Measurements from ENCODE around the gene ACER3.

The ACER3 gene

DNA sequence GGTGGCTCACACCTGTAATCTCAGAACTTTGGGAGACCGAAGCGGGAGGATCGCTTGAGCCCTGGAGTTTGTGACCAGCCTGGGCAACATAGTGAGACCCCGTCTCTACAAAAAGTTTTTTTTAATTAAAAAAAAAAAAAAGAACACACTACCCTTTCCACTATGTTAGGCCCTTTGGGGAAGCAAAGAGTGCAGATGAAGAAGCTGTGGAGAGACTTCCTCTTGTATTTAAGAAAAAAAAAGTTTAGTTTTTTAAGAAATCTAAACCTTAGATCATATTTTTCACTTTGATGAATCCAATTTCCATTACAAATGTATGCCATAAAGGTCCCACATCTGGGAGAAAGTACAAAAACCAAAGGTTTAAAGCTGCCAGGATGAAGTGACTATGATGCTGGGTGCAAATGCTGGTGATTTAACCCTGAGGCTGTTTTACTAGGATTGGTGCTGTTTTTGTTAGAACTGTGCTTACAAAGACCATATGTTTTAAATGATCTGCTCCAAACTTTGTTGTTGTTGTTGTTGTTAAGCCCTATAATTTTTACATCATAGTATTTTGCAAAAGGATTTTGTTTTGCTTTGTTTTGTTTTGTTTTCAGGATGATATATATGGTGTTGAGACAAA is 28.9 kb upstream of the ACER3 start:
- in situ Hi-C loops (cut with MboI; ENCODE audit: low sequenced_read_pairs, unreplicated experiment), result no loop called here
- TF ChIP-seq, protein P1, sequence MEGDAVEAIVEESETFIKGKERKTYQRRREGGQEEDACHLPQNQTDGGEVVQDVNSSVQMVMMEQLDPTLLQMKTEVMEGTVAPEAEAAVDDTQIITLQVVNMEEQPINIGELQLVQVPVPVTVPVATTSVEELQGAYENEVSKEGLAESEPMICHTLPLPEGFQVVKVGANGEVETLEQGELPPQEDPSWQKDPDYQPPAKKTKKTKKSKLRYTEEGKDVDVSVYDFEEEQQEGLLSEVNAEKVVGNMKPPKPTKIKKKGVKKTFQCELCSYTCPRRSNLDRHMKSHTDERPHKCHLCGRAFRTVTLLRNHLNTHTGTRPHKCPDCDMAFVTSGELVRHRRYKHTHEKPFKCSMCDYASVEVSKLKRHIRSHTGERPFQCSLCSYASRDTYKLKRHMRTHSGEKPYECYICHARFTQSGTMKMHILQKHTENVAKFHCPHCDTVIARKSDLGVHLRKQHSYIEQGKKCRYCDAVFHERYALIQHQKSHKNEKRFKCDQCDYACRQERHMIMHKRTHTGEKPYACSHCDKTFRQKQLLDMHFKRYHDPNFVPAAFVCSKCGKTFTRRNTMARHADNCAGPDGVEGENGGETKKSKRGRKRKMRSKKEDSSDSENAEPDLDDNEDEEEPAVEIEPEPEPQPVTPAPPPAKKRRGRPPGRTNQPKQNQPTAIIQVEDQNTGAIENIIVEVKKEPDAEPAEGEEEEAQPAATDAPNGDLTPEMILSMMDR (IDR thresholded peaks at IDR 0.05; ENCODE audit: borderline replicate concordance, control extremely low read depth, extremely low read depth, insufficient read depth, missing control alignments), result no peak
- no peak for DNase-seq (ENCODE audit: low spot score)

DNA sequence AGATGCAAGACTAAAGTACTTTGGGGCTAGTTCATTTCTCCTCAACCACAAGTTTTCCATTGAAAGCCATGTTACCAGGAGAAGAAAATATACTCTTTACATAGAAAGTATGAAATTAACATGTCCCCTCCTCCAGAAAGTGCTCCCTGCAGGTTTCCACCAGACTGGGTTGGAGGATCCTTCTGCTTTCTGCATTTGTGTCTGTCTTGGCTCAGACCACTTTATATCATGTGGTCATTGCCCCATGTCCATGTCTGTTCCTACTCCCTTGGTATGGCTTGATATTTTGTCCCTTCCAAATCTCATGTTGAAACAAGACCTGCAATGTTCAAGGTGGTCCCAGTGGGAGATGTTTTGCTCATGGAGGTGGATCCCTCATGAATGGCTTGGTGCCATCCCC is 28.4 kb upstream of the ACER3 start:
- TF ChIP-seq, protein P1 (IDR thresholded peaks at IDR 0.05; ENCODE audit: borderline replicate concordance, control extremely low read depth, extremely low read depth, insufficient read depth, missing control alignments), result no peak
- no peak for DNase-seq (ENCODE audit: low spot score)
- in situ Hi-C loops (cut with MboI; ENCODE audit: low sequenced_read_pairs, unreplicated experiment), result no loop called here

DNA sequence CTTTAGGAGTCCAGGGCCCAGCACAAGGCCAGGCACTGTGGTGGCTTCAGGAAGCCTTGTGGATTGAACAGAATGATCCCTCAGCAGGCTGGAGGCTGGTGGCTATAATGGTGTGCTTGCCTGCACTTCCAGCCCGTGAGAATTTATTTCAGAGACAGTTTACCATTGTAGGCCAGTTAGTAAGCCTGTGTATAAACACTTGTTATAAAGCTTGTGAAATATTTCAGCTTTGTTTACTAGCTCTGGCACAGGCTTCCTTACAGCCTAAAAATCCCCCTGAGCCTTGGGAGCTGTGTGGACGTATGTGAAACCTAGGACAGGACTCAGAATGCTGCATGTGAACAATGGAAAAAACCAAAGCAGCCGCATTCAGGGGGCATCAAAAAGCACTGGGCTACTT is 26.6 kb upstream of the ACER3 start:
- no peak for DNase-seq (ENCODE audit: low spot score)
- TF ChIP-seq, protein P1 (IDR thresholded peaks at IDR 0.05; ENCODE audit: borderline replicate concordance, control extremely low read depth, extremely low read depth, insufficient read depth, missing control alignments), result no peak
- in situ Hi-C loops (cut with MboI; ENCODE audit: low sequenced_read_pairs, unreplicated experiment), result no loop called here

DNA sequence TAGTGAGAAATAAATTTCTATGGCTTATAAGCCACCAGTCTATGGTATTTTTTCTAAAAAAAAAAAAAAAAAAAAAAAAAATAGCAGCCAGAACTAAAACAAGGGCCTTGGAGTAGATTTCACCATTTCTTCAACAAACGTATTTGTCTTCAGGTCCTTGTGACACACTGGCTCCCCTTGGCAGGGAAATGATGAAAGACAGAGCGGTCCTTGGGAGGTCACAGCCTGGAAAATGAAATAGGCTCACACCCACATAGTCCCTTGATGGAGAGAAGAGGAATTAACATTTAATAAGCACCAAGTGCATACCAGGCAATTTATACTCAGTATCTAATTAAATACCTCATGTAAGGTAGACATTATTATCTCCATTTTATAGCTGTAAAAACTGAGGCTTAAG is 25.7 kb upstream of the ACER3 start:
- TF ChIP-seq, protein P1 (IDR thresholded peaks at IDR 0.05; ENCODE audit: borderline replicate concordance, control extremely low read depth, extremely low read depth, insufficient read depth, missing control alignments), result no peak
- in situ Hi-C loops (cut with MboI; ENCODE audit: low sequenced_read_pairs, unreplicated experiment), result no loop called here
- DNase-seq (ENCODE audit: low spot score), result no peak

DNA sequence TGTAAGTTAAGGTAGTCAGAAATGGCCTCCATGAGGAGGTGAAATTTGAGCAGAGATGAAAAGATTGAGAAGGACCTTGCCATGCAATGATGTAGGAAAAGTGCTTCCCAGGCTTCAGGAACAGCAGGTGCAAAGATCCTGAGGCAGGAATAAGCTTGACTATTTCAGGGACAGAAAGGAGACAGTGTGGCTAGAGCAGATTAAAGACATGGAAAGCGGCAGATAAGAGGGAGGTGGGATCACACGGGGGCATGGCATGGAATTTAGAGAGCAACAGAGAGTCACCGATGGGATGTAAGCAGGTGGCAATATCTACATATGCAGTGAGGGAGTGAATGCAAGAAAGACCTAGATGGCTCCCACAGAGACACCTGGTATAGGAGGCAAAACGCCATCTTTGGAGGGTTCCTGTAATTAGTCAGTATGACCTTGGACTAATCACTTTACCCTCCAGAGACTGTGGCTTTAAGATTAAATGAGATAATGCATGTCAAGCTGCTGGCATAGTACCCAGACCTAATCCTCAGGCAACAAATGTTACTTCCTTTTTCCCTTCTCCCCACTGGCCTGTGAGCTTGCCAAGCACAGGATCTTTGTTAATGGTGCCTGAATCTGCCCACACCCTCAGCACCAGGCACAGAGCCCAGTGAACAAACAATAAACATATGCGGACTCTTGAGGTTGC is 24.6 kb upstream of the ACER3 start:
- TF ChIP-seq, protein P1 (IDR thresholded peaks at IDR 0.05; ENCODE audit: borderline replicate concordance, control extremely low read depth, extremely low read depth, insufficient read depth, missing control alignments), result no peak
- in situ Hi-C loops (cut with MboI; ENCODE audit: low sequenced_read_pairs, unreplicated experiment), result no loop called here
- no peak for DNase-seq (ENCODE audit: low spot score)

DNA sequence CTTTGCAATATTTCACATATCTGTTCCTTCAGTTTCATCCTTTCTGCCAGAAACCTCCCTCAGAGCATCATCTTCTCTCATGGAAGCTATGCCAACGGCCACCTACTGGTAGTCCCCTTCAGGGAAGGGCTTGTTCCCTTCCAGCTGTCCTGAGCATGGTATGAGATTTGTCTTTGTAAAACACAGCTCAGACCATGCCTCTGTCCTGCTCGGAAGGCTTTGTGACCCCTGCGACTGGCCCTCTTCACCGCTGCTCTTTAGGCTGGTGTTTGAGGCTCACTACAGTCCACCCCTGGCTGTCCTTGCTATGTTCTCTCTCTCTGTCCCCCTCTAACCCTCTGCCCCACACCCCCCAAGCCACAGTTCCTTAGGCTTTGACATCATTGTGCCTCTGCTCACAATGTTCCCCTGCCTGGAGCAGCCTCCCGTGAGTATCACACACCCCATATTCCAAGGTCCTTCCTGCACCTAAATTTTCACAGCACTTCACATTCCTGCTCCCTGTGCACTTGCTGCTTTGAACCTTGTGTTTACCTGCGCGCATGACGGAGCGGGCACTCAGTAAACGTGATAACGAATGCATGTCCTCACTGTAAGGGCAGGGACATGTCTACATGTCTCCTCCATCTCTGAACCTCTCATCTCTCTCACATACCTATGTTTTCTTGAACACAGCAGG is 24.0 kb upstream of the ACER3 start:
- in situ Hi-C loops (cut with MboI; ENCODE audit: low sequenced_read_pairs, unreplicated experiment), result no loop called here
- no peak for DNase-seq (ENCODE audit: low spot score)
- TF ChIP-seq, protein P1 (IDR thresholded peaks at IDR 0.05; ENCODE audit: borderline replicate concordance, control extremely low read depth, extremely low read depth, insufficient read depth, missing control alignments), result no peak

Measured in GM13976 (cell line).